H9 (cell line): ENCODE results near the gene UPF1. TPM values are rescaled to one million over a fixed set of nuclear protein-coding genes. Genes with fewer than 3 reads are reported as not detected.
A peak's percentile ranks its signal among the peaks of the same experiment; 100 is the strongest.

Experiments used
- DNase-seq: peaks from one replicate; pipeline ENCODE4 v3.0.0-alpha.2; 2017
- H2AFZ ChIP-seq: one replicate; pipeline ENCODE4 v1.6.1; 2013; ENCODE audit warnings: mild to moderate bottlenecking, low read length, control low read depth, moderate library complexity
- H2AK5ac ChIP-seq: 2 replicates; pipeline ENCODE4 v1.6.1; 2013; ENCODE audit warnings: low read length, control low read depth, mixed read lengths; ENCODE audit not compliant: insufficient read length
- H2BK120ac ChIP-seq: one replicate; pipeline ENCODE4 v1.6.1; 2013; ENCODE audit warnings: low read depth, mild to moderate bottlenecking, low read length, control low read depth, inconsistent platforms; ENCODE audit not compliant: poor library complexity, severe bottlenecking
- H2BK12ac ChIP-seq: 2 replicates; pipeline ENCODE4 v1.6.1; 2013; ENCODE audit warnings: low read length, control low read depth, mixed read lengths, low read depth; ENCODE audit not compliant: insufficient read length
- H2BK15ac ChIP-seq: 2 replicates; pipeline ENCODE4 v1.6.1; 2013; ENCODE audit warnings: low read depth, low read length, control low read depth
- H2BK20ac ChIP-seq: one replicate; pipeline ENCODE4 v1.6.1; 2013; ENCODE audit warnings: low read depth, mild to moderate bottlenecking, low read length, control low read depth, inconsistent platforms; ENCODE audit not compliant: poor library complexity, severe bottlenecking
- H2BK5ac ChIP-seq: 2 replicates; pipeline ENCODE4 v1.6.1; 2013; ENCODE audit warnings: low read length, control low read depth, mixed read lengths; ENCODE audit not compliant: insufficient read length
- H3K14ac ChIP-seq: 2 replicates; pipeline ENCODE4 v1.6.1; 2013; ENCODE audit warnings: low read length, control low read depth; ENCODE audit not compliant: insufficient read depth
- H3K18ac ChIP-seq: 2 replicates; pipeline ENCODE4 v1.6.1; 2013; ENCODE audit warnings: low read depth, mild to moderate bottlenecking, mixed read lengths, low read length, control low read depth; ENCODE audit not compliant: insufficient read length
- H3K23ac ChIP-seq: 2 replicates; pipeline ENCODE4 v1.6.1; 2013; ENCODE audit warnings: low read length, control low read depth, mixed read lengths, low read depth; ENCODE audit not compliant: insufficient read length
- H3K23me2 ChIP-seq: 2 replicates; pipeline ENCODE4 v1.6.1; 2013; ENCODE audit warnings: low read depth, mild to moderate bottlenecking, mixed read lengths, low read length, control low read depth; ENCODE audit not compliant: insufficient read length, poor library complexity, severe bottlenecking
- H3K27ac ChIP-seq: 2 replicates; pipeline ENCODE4 v1.5.1; 2013; ENCODE audit warnings: low read length, control low read depth, mixed read lengths, low read depth; ENCODE audit not compliant: insufficient read length
- H3K27me3 ChIP-seq: 2 replicates; pipeline ENCODE4 v1.6.1; 2013; ENCODE audit warnings: low read length, control low read depth, inconsistent platforms; ENCODE audit not compliant: insufficient read depth
- H3K4ac ChIP-seq: 2 replicates; pipeline ENCODE4 v1.6.1; 2013; ENCODE audit warnings: low read depth, mild to moderate bottlenecking, control low read depth, inconsistent platforms, low read length, moderate library complexity
- H3K4me1 ChIP-seq: 2 replicates; pipeline ENCODE4 v1.6.1; 2013; ENCODE audit warnings: low read length, control low read depth, inconsistent platforms; ENCODE audit not compliant: insufficient read depth
- H3K4me2 ChIP-seq: 2 replicates; pipeline ENCODE4 v1.6.1; 2013; ENCODE audit warnings: low read length, control low read depth, mixed read lengths; ENCODE audit not compliant: insufficient read length, insufficient read depth
- H3K56ac ChIP-seq: 2 replicates; pipeline ENCODE4 v1.6.1; 2013; ENCODE audit warnings: low read depth, mild to moderate bottlenecking, mixed read lengths, low read length, control low read depth; ENCODE audit not compliant: insufficient read length
- H3K79me1 ChIP-seq: 2 replicates; pipeline ENCODE4 v1.6.1; 2013; ENCODE audit warnings: low read depth, mild to moderate bottlenecking, moderate library complexity, low read length, control low read depth, inconsistent platforms; ENCODE audit not compliant: insufficient read depth, poor library complexity, severe bottlenecking
- H3K79me2 ChIP-seq: 2 replicates; pipeline ENCODE4 v1.6.1; 2013; ENCODE audit warnings: low read length, control low read depth, inconsistent platforms; ENCODE audit not compliant: insufficient read depth
- H3K9ac ChIP-seq: 2 replicates; pipeline ENCODE4 v1.6.1; 2013; ENCODE audit warnings: low read length, control low read depth, mixed read lengths; ENCODE audit not compliant: insufficient read length; ENCODE audit errors: extremely low read depth
- H3K9me3 ChIP-seq: one replicate; pipeline ENCODE4 v1.6.1; 2013; ENCODE audit warnings: low read depth, low read length, inconsistent platforms; ENCODE audit not compliant: control insufficient read depth
- H3T11ph ChIP-seq: one replicate; pipeline ENCODE4 v1.6.1; 2013; ENCODE audit warnings: mild to moderate bottlenecking, low read length, control low read depth, inconsistent platforms
- H4K20me1 ChIP-seq: one replicate; pipeline ENCODE4 v1.6.1; 2013; ENCODE audit not compliant: control insufficient read depth, insufficient read length, insufficient read depth
- H4K5ac ChIP-seq: 2 replicates; pipeline ENCODE4 v1.6.1; 2013; ENCODE audit warnings: low read depth, mild to moderate bottlenecking, mixed read lengths, low read length, control low read depth; ENCODE audit not compliant: insufficient read length
- H4K8ac ChIP-seq: replicated peaks from 2 replicates; pipeline ENCODE4 v1.6.1; 2013; ENCODE audit warnings: low read length, control low read depth, mixed read lengths, low read depth; ENCODE audit not compliant: insufficient read length
- H4K91ac ChIP-seq: 2 replicates; pipeline ENCODE4 v1.6.1; 2013; ENCODE audit warnings: low read depth, mild to moderate bottlenecking, moderate library complexity, mixed read lengths, low read length, control low read depth; ENCODE audit not compliant: insufficient read length
- H3K27ac Mint-ChIP-seq, 3 experiments: 2 replicates in 2 of 3; 3 replicates in 1 of 3; pipeline ENCODE4 v1.8.0; 2020 to 2021; ENCODE audit warnings: mixed read lengths in 3 of 3, mild to moderate bottlenecking in 1 of 3, moderate library complexity in 1 of 3
- H3K27me3 Mint-ChIP-seq: 2 replicates; pipeline ENCODE4 v1.8.0; 2021; ENCODE audit warnings: low read depth, mild to moderate bottlenecking, moderate library complexity, mixed read lengths
- H3K36me3 Mint-ChIP-seq, 3 experiments: 2 replicates in 2 of 3; 3 replicates in 1 of 3; pipeline ENCODE4 v1.8.0; 2020 to 2021; ENCODE audit warnings: low read depth in 3 of 3, mixed read lengths in 3 of 3; ENCODE audit not compliant: insufficient read depth in 1 of 3
- H3K4me1 Mint-ChIP-seq, 2 experiments: 2 replicates each; pipeline ENCODE4 v1.8.0; 2020; ENCODE audit warnings: mixed read lengths in 2 of 2
- H3K4me3 Mint-ChIP-seq, 2 experiments: 2 replicates in 1 of 2; 3 replicates in 1 of 2; pipeline ENCODE4 v1.8.0; 2020 to 2021; ENCODE audit warnings: mild to moderate bottlenecking in 2 of 2, mixed read lengths in 2 of 2, moderate library complexity in 1 of 2
- H3K9me3 Mint-ChIP-seq, 2 experiments: 2 replicates in 1 of 2; 3 replicates in 1 of 2; pipeline ENCODE4 v1.8.0; 2020; ENCODE audit warnings: mild to moderate bottlenecking in 2 of 2, mixed read lengths in 2 of 2, moderate library complexity in 1 of 2
- CTCF ChIP-seq: fragments of 200-600 bp; sonication (generic); conservative IDR thresholded peaks from 3 replicates; pipeline ENCODE4 v1.8.0; 2021; ENCODE audit warnings: antibody characterized with exemption, mild to moderate bottlenecking
- WGBS: extraction: QIAGEN DNeasy Blood & Tissue Kit; methylation state at CpG from one replicate; pipeline ENCODE4 v1.1.7; 2013; ENCODE audit warnings: missing lambda C conversion rate, low lambda C conversion rate, mixed read lengths; ENCODE audit not compliant: insufficient read length; ENCODE audit errors: extremely low coverage; 5-methylcytosine and 5-hydroxymethylcytosine counted together
- total RNA-seq: library from RNA; stranded (reverse); gene quantifications from 2 replicates; pipeline ENCODE4 v1.2.1, GENCODE V29; 2021

The UPF1 gene
- total RNA-seq, 1 experiment from 2014 or later, result 85.4 TPM

- Mint-ChIP-seq H3K36me3 (peaks cover 7 to 23% (median 9%) of the 10 kb centered on the region in 3 experiments), H3K9me3 (no peaks in the 10 kb centered on the region), H3K27ac (peak overlapping the region in 2 of 3 experiments; percentile 20 to 44; a peak in 2 of 7 replicates), H3K4me3 (no peak overlapping the region; a peak in 1 of 5 replicates), H3K27me3 (no peaks in the 10 kb centered on the region), H3K4me1 (peaks cover 38 to 45% of the 10 kb centered on the region in 2 experiments)
- no peak overlapping the region for H4K91ac ChIP-seq
- peaks cover 2% of the 10 kb centered on the region for H4K20me1 ChIP-seq
- no peak overlapping the region for H3T11ph ChIP-seq
- DNase-seq, result no peak
- no peak overlapping the region for H2AK5ac ChIP-seq
- no peak overlapping the region for H3K14ac ChIP-seq
- H3K56ac ChIP-seq, result no peak overlapping the region
- H3K27me3 ChIP-seq, result no peaks in the 10 kb centered on the region
- no peak overlapping the region for H4K8ac ChIP-seq
- H3K79me1 ChIP-seq, result no peaks in the 10 kb centered on the region
- no peak overlapping the region for H3K27ac ChIP-seq
- H2AFZ ChIP-seq, result no peak overlapping the region
- H3K23ac ChIP-seq, result no peak overlapping the region
- H3K4me1 ChIP-seq, result no peaks in the 10 kb centered on the region; the same call in 1 of the 2 replicates
- peaks cover 31% of the 10 kb centered on the region; the same call in 1 of the 2 replicates for H3K79me2 ChIP-seq
- H3K23me2 ChIP-seq, result no peaks in the 10 kb centered on the region
- H3K4ac ChIP-seq, result no peak overlapping the region
- H2BK120ac ChIP-seq, result no peak overlapping the region
- no peak overlapping the region for H3K18ac ChIP-seq
- H4K5ac ChIP-seq, result no peak overlapping the region
- H2BK15ac ChIP-seq, result no peak overlapping the region
- no peak overlapping the region for H2BK20ac ChIP-seq
- H3K9ac ChIP-seq, result no peak overlapping the region
- no peak overlapping the region for H2BK5ac ChIP-seq
- H3K4me2 ChIP-seq, result no peak overlapping the region
- no peak for TF ChIP-seq CTCF
- no peaks in the 10 kb centered on the region for H3K9me3 ChIP-seq
- no peak overlapping the region for H2BK12ac ChIP-seq
- no CpG with 5 or more reads among the region's 7 CpGs for WGBS
These were observed 10.4 kb downstream of the UPF1 start for GRCh38 chr19:18842166-18842565.
